Measurements from ENCODE around the gene RABGAP1. TPM values are rescaled to one million over a fixed set of nuclear protein-coding genes. Genes with fewer than 3 reads are reported as not detected.

Gene RABGAP1
- total and polyA plus RNA-seq, 4 donors = 3.8 to 25.7 (median 10.5) TPM

GRCh38 chr9:122998448-122998847 lies 57.6 kb downstream of the RABGAP1 start:
- Histone ChIP-seq H3K4me1 (ENCODE audit: control insufficient read depth in 4 of 4, insufficient read depth in 4 of 4, low read length in 3 of 4) (peaks cover 1 to 17% (median 6%) of the 10 kb centered on the region in 4 donors), H3K27ac (ENCODE audit: low read depth in 1 of 2, low read length in 2 of 2) (no peak overlapping the region), H3K9ac (ENCODE audit: low read depth in 1 of 2, low read length in 2 of 2) (no peak overlapping the region), H3K4me3 (ENCODE audit: low read depth in 1 of 3, low read length in 3 of 3) (no peak overlapping the region), H3K27me3 (ENCODE audit: control insufficient read depth in 4 of 4, insufficient read depth in 4 of 4, low read length in 3 of 4) (no peaks in the 10 kb centered on the region), H3K9me3 (ENCODE audit: control insufficient read depth in 4 of 4, low read length in 3 of 4) (no peaks in the 10 kb centered on the region), H3K36me3 (ENCODE audit: control insufficient read depth in 4 of 4, insufficient read depth in 3 of 4, low read depth in 1 of 4, low read length in 3 of 4) (no peaks in the 10 kb centered on the region)
- no peak for TF ChIP-seq CTCF (IDR thresholded peaks at IDR 0.05; ENCODE audit: low read depth, low read length, missing input control)
- peak; percentile 36 to 44 for TF ChIP-seq HNF4A (conservative IDR thresholded peaks at IDR 0.05)
- TF ChIP-seq, protein P1, sequence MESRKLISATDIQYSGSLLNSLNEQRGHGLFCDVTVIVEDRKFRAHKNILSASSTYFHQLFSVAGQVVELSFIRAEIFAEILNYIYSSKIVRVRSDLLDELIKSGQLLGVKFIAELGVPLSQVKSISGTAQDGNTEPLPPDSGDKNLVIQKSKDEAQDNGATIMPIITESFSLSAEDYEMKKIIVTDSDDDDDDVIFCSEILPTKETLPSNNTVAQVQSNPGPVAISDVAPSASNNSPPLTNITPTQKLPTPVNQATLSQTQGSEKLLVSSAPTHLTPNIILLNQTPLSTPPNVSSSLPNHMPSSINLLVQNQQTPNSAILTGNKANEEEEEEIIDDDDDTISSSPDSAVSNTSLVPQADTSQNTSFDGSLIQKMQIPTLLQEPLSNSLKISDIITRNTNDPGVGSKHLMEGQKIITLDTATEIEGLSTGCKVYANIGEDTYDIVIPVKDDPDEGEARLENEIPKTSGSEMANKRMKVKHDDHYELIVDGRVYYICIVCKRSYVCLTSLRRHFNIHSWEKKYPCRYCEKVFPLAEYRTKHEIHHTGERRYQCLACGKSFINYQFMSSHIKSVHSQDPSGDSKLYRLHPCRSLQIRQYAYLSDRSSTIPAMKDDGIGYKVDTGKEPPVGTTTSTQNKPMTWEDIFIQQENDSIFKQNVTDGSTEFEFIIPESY (IDR thresholded peaks at IDR 0.05) = no peak
- no peak for TF ChIP-seq HNF4G (IDR thresholded peaks at IDR 0.05)
- DNase-seq (ENCODE audit: low spot score) = no peak
- 40% methylated on average over 5 of the region's 5 CpGs for WGBS

DNA sequence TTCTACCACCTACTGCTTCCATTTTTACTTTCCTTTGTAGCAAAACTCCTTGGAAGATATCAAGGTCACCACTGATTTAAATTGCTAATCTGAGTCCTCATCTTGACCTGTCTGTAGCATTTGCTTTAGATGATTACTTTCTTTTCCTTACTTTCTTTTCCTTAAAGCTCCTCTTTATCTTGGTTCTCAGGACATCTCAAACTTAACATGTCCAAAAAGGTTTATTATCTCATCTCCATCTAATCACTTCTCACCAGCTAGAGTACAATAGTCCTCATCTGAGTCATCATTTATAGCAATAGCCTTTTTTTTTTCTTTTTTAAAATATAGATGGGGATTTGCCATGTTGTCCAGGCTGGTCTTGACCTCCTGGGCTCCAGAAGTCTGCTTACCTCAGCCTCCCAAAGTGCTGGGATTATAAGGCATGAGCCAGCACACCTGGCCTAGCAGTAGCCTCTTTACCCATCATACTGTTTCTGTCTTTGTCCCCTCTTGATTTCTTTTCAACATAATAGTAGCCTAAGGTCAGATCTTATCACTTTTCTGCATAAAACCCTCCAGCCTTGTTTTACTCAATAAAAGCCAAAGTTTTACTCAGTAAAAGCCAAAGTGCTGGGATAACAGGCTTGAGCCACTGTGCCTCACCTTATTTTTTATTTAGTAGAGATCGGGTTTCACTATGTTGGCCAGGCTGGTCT lies 59.7 kb downstream of the RABGAP1 start:
- Histone ChIP-seq H3K36me3 (ENCODE audit: control insufficient read depth in 4 of 4, insufficient read depth in 3 of 4, low read depth in 1 of 4, low read length in 3 of 4) (no peaks in the 10 kb centered on the region), H3K27me3 (ENCODE audit: control insufficient read depth in 4 of 4, insufficient read depth in 4 of 4, low read length in 3 of 4) (no peaks in the 10 kb centered on the region), H3K9ac (ENCODE audit: low read depth in 1 of 2, low read length in 2 of 2) (no peak overlapping the region), H3K27ac (ENCODE audit: low read depth in 1 of 2, low read length in 2 of 2) (no peak overlapping the region), H3K4me3 (ENCODE audit: low read depth in 1 of 3, low read length in 3 of 3) (no peak overlapping the region), H3K9me3 (ENCODE audit: control insufficient read depth in 4 of 4, low read length in 3 of 4) (no peaks in the 10 kb centered on the region), H3K4me1 (ENCODE audit: control insufficient read depth in 4 of 4, insufficient read depth in 4 of 4, low read length in 3 of 4) (peaks cover 1 to 20% (median 8%) of the 10 kb centered on the region in 4 donors)
- no peak for DNase-seq (ENCODE audit: low spot score)
- WGBS = 100% methylated on average over 1 of the region's 1 CpG
- no peak for TF ChIP-seq HNF4A (conservative IDR thresholded peaks at IDR 0.05)
- TF ChIP-seq, protein P1 (IDR thresholded peaks at IDR 0.05) = no peak
- TF ChIP-seq, protein P2, sequence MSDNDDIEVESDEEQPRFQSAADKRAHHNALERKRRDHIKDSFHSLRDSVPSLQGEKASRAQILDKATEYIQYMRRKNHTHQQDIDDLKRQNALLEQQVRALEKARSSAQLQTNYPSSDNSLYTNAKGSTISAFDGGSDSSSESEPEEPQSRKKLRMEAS (IDR thresholded peaks at IDR 0.05) = no peak
- TF ChIP-seq FOXA2 (IDR thresholded peaks at IDR 0.05) = no peak
- TF ChIP-seq RAD21 (IDR thresholded peaks at IDR 0.05) = no peak

DNA sequence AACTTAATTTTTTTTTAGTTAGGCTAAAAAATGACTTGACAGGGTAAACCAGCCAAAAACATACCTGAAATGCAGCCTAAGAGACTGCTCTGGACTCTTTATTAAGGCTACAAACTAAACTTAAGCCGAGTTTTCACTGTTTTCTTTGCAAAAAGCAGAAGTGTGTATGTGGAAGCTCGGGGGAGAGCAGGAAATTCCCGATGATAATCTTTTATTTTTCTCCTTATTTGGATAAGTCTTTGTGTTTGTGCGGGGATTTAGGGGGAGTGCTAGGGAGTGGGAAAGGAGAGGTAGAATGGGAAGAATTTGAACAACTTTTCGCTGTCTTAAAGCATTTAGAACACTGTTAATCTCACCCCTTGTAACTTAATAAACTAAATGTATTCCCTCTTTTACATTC lies 61.9 kb downstream of the RABGAP1 start:
- Histone ChIP-seq H3K36me3 (ENCODE audit: control insufficient read depth in 4 of 4, insufficient read depth in 3 of 4, low read depth in 1 of 4, low read length in 3 of 4) (no peaks in the 10 kb centered on the region), H3K9me3 (ENCODE audit: control insufficient read depth in 4 of 4, low read length in 3 of 4) (no peaks in the 10 kb centered on the region), H3K9ac (ENCODE audit: low read depth in 1 of 2, low read length in 2 of 2) (no peak overlapping the region), H3K27me3 (ENCODE audit: control insufficient read depth in 4 of 4, insufficient read depth in 4 of 4, low read length in 3 of 4) (no peaks in the 10 kb centered on the region), H3K4me1 (ENCODE audit: control insufficient read depth in 4 of 4, insufficient read depth in 4 of 4, low read length in 3 of 4) (peaks cover 2 to 16% (median 8%) of the 10 kb centered on the region in 4 donors), H3K4me3 (ENCODE audit: low read depth in 1 of 3, low read length in 3 of 3) (no peak overlapping the region), H3K27ac (ENCODE audit: low read depth in 1 of 2, low read length in 2 of 2) (no peak overlapping the region)
- 68% methylated on average over 5 of the region's 5 CpGs for WGBS
- no peak for DNase-seq (ENCODE audit: low spot score)
- TF ChIP-seq RXRA (IDR thresholded peaks at IDR 0.05) (no peak), HNF4G (IDR thresholded peaks at IDR 0.05) (no peak), EGR1 (IDR thresholded peaks at IDR 0.05; ENCODE audit: low read depth in 2 of 2) (no peak), HNF4A (conservative IDR thresholded peaks at IDR 0.05) (no peak), FOXA1 (IDR thresholded peaks at IDR 0.05) (no peak), REST (IDR thresholded peaks at IDR 0.05) (no peak), FOXA2 (IDR thresholded peaks at IDR 0.05) (no peak), RAD21 (IDR thresholded peaks at IDR 0.05) (no peak), TAF1 (conservative IDR thresholded peaks at IDR 0.05) (no peak)
- TF ChIP-seq, protein P3, sequence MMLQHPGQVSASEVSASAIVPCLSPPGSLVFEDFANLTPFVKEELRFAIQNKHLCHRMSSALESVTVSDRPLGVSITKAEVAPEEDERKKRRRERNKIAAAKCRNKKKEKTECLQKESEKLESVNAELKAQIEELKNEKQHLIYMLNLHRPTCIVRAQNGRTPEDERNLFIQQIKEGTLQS (IDR thresholded peaks at IDR 0.05) = no peak
- TF ChIP-seq, protein P2 (IDR thresholded peaks at IDR 0.05) = no peak
